DND-41 (cell line): ENCODE data around the gene SCRN2.

Experiments
- ATAC-seq: fragments of 200-7000 bp; cut with Tn5 transposase; 3 replicates; pipeline ENCODE4 v1.9.1; 2021; ENCODE audit warnings: low read depth; ENCODE audit not compliant: insufficient read depth
- DNase-seq: peaks from one replicate; pipeline ENCODE4 v3.0.0-alpha.2; 2020
- H2AFZ ChIP-seq: 2 replicates; pipeline ENCODE4 v1.6.0; 2012; ENCODE audit warnings: low read depth, low read length
- H3K27ac ChIP-seq: 2 replicates; pipeline ENCODE4 v1.5.1; 2012; ENCODE audit warnings: low read length, inconsistent platforms
- H3K27me3 ChIP-seq: fragments of 200-600 bp; sonication (generic); 2 replicates; pipeline ENCODE4 v1.6.0; 2012; ENCODE audit warnings: low read length, mild to moderate bottlenecking, inconsistent platforms; ENCODE audit not compliant: insufficient read depth, poor library complexity
- H3K36me3 ChIP-seq: 2 replicates; pipeline ENCODE4 v1.5.1; 2012; ENCODE audit warnings: low read length, inconsistent platforms; ENCODE audit not compliant: insufficient read depth
- H3K4me1 ChIP-seq: 2 replicates; pipeline ENCODE4 v1.5.1; 2012; ENCODE audit warnings: mild to moderate bottlenecking, low read length; ENCODE audit not compliant: insufficient read depth
- H3K4me2 ChIP-seq: 2 replicates; pipeline ENCODE4 v1.6.0; 2012; ENCODE audit warnings: mild to moderate bottlenecking, moderate library complexity, low read length, inconsistent platforms; ENCODE audit not compliant: insufficient read depth
- H3K4me3 ChIP-seq, 2 experiments: fragments of 200-600 bp in 1 of 2; shearing (Covaris generic) in 1 of 2; 2 replicates each; pipeline ENCODE4 v1.5.1; 2012 to 2016; ENCODE audit warnings: inconsistent platforms in 2 of 2, low read length in 2 of 2, mild to moderate bottlenecking in 2 of 2, low read depth in 1 of 2, moderate library complexity in 1 of 2
- H3K79me2 ChIP-seq: 2 replicates; pipeline ENCODE4 v1.6.0; 2012; ENCODE audit warnings: low read length, inconsistent platforms; ENCODE audit not compliant: insufficient read depth
- H3K9ac ChIP-seq: 2 replicates; pipeline ENCODE4 v1.6.0; 2012; ENCODE audit warnings: low read depth, mild to moderate bottlenecking, inconsistent platforms, low read length, moderate library complexity
- H3K9me3 ChIP-seq: 2 replicates; pipeline ENCODE4 v1.5.1; 2012; ENCODE audit warnings: low read length, moderate library complexity, mild to moderate bottlenecking, inconsistent platforms; ENCODE audit not compliant: insufficient read depth, severe bottlenecking
- H4K20me1 ChIP-seq: 2 replicates; pipeline ENCODE4 v1.6.0; 2012; ENCODE audit warnings: low read length; ENCODE audit not compliant: insufficient read depth
- EZH2 ChIP-seq: IDR thresholded peaks from 3 replicates; pipeline ENCODE4 v1.6.1; 2012; ENCODE audit warnings: borderline replicate concordance, low read depth, mild to moderate bottlenecking, moderate library complexity, low read length, inconsistent platforms; ENCODE audit not compliant: severe bottlenecking
- TF ChIP-seq, protein P1 (sequence below): IDR thresholded peaks from 2 replicates; pipeline ENCODE4 v1.5.1; 2012; ENCODE audit warnings: borderline replicate concordance, low read length, moderate library complexity, mild to moderate bottlenecking; ENCODE audit not compliant: poor library complexity, severe bottlenecking; ENCODE audit errors: extremely low read depth

Gene SCRN2

DNA sequence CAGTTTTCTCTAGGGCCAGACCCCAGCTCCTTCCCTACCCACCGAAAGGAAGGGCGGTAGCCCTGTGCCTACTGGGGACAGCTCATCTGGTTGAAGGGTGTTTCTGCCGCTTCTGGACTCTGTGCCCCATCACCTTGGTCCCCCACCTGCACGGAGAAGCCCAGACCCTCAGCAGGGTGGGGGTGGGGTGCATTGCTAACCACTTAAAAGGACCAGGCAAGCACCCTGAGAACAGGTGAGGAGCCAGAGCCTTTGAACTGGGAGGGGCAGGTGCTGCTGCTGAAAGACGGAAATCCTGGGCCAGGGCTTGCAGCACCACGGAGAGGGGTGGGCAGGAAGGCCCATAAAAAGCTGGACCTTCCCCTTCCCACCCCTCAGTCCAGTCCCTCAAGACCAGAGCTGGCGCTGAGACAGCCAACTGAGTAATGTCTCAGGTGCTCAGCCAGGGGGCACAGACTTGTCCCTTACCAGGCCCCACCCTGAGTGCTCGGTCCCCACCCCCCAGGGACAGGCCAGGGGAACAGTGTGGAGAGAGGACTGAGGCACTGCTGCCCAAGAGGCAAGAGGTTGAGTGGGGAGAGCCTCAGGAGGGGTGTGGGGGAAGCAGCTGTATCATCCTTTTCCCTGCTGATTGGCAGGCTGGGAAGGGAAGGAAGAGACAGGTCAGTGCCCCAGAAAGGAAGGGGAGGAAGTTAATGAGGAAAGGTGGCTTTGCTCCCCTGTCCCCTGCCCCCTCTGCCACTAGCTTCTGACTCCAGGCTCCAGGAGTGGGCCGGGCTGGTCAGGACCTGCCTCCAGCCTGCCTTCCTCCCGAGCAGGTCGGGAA, 44.0 kb upstream of the SCRN2 start:
- no peaks in the 10 kb centered on the region for H3K27me3 ChIP-seq
- H3K79me2 ChIP-seq, result no peaks in the 10 kb centered on the region
- H3K4me2 ChIP-seq, result no peak overlapping the region
- no peak for ATAC-seq
- H3K9ac ChIP-seq, result no peak overlapping the region
- H3K36me3 ChIP-seq, result no peaks in the 10 kb centered on the region
- no peak for TF ChIP-seq EZH2
- TF ChIP-seq, protein P1, sequence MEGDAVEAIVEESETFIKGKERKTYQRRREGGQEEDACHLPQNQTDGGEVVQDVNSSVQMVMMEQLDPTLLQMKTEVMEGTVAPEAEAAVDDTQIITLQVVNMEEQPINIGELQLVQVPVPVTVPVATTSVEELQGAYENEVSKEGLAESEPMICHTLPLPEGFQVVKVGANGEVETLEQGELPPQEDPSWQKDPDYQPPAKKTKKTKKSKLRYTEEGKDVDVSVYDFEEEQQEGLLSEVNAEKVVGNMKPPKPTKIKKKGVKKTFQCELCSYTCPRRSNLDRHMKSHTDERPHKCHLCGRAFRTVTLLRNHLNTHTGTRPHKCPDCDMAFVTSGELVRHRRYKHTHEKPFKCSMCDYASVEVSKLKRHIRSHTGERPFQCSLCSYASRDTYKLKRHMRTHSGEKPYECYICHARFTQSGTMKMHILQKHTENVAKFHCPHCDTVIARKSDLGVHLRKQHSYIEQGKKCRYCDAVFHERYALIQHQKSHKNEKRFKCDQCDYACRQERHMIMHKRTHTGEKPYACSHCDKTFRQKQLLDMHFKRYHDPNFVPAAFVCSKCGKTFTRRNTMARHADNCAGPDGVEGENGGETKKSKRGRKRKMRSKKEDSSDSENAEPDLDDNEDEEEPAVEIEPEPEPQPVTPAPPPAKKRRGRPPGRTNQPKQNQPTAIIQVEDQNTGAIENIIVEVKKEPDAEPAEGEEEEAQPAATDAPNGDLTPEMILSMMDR, result no peak
- no peak overlapping the region for H3K27ac ChIP-seq
- no peaks in the 10 kb centered on the region for H4K20me1 ChIP-seq
- no peak for DNase-seq
- no peaks in the 10 kb centered on the region for H3K4me1 ChIP-seq
- no peak overlapping the region for H2AFZ ChIP-seq
- H3K9me3 ChIP-seq, result no peaks in the 10 kb centered on the region
- H3K4me3 ChIP-seq, result no peak overlapping the region

DNA sequence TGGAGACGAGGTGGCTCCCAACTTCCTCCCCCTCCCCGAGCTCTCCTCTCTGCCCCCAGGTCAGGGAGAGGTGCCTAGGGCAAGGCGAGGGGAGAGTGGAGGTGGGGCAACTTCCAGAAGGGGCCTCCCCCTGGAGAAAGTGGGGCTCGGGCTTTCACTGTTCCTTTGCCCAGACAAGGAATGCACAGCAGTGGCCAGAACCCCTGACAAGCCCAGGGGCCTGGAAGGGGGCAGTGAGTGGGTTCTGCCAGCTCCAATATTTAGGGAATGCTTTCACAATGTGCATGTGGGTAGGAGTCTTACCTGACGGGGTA, 43.3 kb upstream of the SCRN2 start:
- Histone ChIP-seq H2AFZ (no peak overlapping the region), H3K4me1 (no peaks in the 10 kb centered on the region), H3K27ac (no peak overlapping the region), H3K79me2 (no peaks in the 10 kb centered on the region), H3K27me3 (no peaks in the 10 kb centered on the region), H4K20me1 (no peaks in the 10 kb centered on the region), H3K9me3 (no peaks in the 10 kb centered on the region), H3K4me3 (no peak overlapping the region), H3K9ac (no peak overlapping the region), H3K36me3 (no peaks in the 10 kb centered on the region), H3K4me2 (no peak overlapping the region)
- no peak for DNase-seq
- ATAC-seq, result no peak
- no peak for TF ChIP-seq EZH2
- TF ChIP-seq, protein P1, result no peak

DNA sequence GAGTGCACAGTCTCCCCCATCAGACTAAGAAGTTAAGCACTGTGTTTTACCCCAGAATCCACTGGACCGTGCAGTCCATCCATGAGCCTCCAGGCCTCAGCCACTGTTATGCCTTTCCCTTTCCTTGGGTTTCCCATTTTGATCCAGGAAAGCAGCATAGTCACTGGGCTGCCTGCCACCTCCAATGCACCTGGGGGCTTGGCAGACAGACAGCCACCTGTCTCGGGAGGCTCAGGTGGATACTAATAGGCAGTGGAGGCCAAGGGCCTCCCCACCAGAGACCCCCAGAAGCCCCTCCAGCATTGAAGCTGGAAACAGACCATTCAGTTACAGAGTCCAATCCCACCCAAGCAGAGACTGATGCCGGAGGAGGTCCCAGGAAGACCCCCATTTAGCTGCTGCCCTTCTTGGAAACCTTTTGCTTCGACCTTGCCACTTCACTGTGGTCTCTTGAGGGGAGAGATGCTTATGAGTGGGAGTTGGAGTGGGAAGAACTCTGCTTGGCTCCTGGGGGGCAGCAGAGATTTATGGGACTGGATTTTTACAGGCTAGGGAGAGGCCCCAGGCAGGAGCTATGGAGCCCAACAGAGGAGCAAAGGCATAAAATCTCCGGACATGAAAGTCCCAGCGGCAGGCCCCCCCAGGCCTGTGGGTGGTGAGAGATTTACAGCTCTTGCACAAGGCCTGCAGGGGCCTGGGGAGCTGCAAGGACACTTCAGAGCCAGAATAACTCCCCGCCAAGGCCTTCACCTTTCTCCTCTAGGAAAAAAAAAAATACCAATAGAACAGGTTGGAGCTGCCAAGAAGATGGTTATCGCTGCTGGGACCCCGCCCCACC, 42.7 kb upstream of the SCRN2 start:
- H3K36me3 ChIP-seq, result no peaks in the 10 kb centered on the region
- no peaks in the 10 kb centered on the region for H3K79me2 ChIP-seq
- H3K9ac ChIP-seq, result no peak overlapping the region
- no peaks in the 10 kb centered on the region for H4K20me1 ChIP-seq
- H3K4me3 ChIP-seq, result no peak overlapping the region
- ATAC-seq (no peak), DNase-seq (no peak)
- H2AFZ ChIP-seq, result no peak overlapping the region
- no peak overlapping the region for H3K27ac ChIP-seq
- H3K9me3 ChIP-seq, result no peaks in the 10 kb centered on the region
- peaks cover 5% of the 10 kb centered on the region for H3K27me3 ChIP-seq
- TF ChIP-seq EZH2, result no peak
- TF ChIP-seq, protein P1, result no peak
- H3K4me2 ChIP-seq, result no peak overlapping the region
- H3K4me1 ChIP-seq, result no peaks in the 10 kb centered on the region
